Uterus (tissue), 4 donors: Measurements from ENCODE around the gene INSYN2B. TPM values are rescaled to one million over a fixed set of nuclear protein-coding genes. Genes with fewer than 3 reads are reported as not detected.

ENCODE experiments used
- DNase-seq, 2 donors: peaks; one replicate each; pipeline ENCODE4 v3.0.0-alpha.2; 2019 to 2020
- H3K27ac ChIP-seq, 2 donors: fragments of 200-600 bp; sonication (generic); 1 replicate in 1 of 2; 2 replicates in 1 of 2; pipeline ENCODE4 v1.5.1; 2016 to 2018
- H3K27me3 ChIP-seq, 2 donors: fragments of 200-600 bp; sonication (generic); one replicate each; pipeline ENCODE4 v1.5.1; 2018 to 2019; ENCODE audit warnings: control low read depth in 1 of 2
- H3K36me3 ChIP-seq, 2 donors: fragments of 200-600 bp; sonication (generic); one replicate each; pipeline ENCODE4 v1.5.1; 2019; ENCODE audit warnings: control low read depth in 1 of 2
- H3K4me1 ChIP-seq, 2 donors: fragments of 200-600 bp; sonication (generic); one replicate each; pipeline ENCODE4 v1.5.1; 2018 to 2019; ENCODE audit warnings: control low read depth in 1 of 2
- H3K4me3 ChIP-seq, 2 donors: fragments of 200-600 bp; sonication (generic); 1 replicate in 1 of 2; 2 replicates in 1 of 2; pipeline ENCODE4 v1.5.1; 2018 to 2019; ENCODE audit warnings: mild to moderate bottlenecking in 1 of 2
- H3K9me3 ChIP-seq, 2 donors: fragments of 200-600 bp; sonication (generic); one replicate each; pipeline ENCODE4 v1.5.1; 2019; ENCODE audit warnings: control low read depth in 1 of 2
- POLR2A ChIP-seq, 2 donors: fragments of 450-650 bp; IDR thresholded peaks; one replicate each; pipeline ENCODE4 v1.6.1; 2016; ENCODE audit warnings: antibody characterized with exemption in 2 of 2, mild to moderate bottlenecking in 1 of 2, moderate library complexity in 1 of 2
- intact Hi-C: fragments of 100-400 bp; cut with DNase I; formaldehyde crosslinking; loops from one replicate; pipeline ENCODE4 v1.15.1; 2023; ENCODE audit warnings: low total_unique reads
- total RNA-seq, 4 donors: library from RNA; depleted of rRNA in 3 of 4; stranded (reverse); fragments of >200 nt in 3 of 4; gene quantifications; one replicate each; pipeline versions ENCODE4 v1.1.0 to v1.2.4, GENCODE V29; 2014 to 2023
- TF ChIP-seq, protein P1 (sequence below), 4 experiments: fragments of 200-600 bp in 2 of 4; fragments of 450-650 bp in 2 of 4; sonication (generic) in 2 of 4; IDR thresholded peaks; one replicate each; pipeline ENCODE4 v1.5.1; 2016 to 2019; ENCODE audit warnings: antibody characterized with exemption in 4 of 4, mild to moderate bottlenecking in 2 of 4, moderate library complexity in 1 of 4
- donor health status: DM: yes; HTN: yes; CAD: no.

INSYN2B gene
- total RNA-seq, 4 donors from 2014 or later: 0.34 to 2.4 TPM; not detected in 2

GRCh38 chr5:170000155-170000554 lies 19.9 kb upstream of the INSYN2B start:
- no peak for TF ChIP-seq POLR2A (IDR thresholded peaks at IDR 0.05)
- TF ChIP-seq, protein P1, sequence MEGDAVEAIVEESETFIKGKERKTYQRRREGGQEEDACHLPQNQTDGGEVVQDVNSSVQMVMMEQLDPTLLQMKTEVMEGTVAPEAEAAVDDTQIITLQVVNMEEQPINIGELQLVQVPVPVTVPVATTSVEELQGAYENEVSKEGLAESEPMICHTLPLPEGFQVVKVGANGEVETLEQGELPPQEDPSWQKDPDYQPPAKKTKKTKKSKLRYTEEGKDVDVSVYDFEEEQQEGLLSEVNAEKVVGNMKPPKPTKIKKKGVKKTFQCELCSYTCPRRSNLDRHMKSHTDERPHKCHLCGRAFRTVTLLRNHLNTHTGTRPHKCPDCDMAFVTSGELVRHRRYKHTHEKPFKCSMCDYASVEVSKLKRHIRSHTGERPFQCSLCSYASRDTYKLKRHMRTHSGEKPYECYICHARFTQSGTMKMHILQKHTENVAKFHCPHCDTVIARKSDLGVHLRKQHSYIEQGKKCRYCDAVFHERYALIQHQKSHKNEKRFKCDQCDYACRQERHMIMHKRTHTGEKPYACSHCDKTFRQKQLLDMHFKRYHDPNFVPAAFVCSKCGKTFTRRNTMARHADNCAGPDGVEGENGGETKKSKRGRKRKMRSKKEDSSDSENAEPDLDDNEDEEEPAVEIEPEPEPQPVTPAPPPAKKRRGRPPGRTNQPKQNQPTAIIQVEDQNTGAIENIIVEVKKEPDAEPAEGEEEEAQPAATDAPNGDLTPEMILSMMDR (IDR thresholded peaks at IDR 0.05): no peak
- no peaks in the 10 kb centered on the region for H3K4me1 ChIP-seq
- DNase-seq: no peak
- no peak overlapping the region for H3K27ac ChIP-seq
- H3K4me3 ChIP-seq: no peak overlapping the region
- intact Hi-C loops: no loop called here
- no peaks in the 10 kb centered on the region for H3K9me3 ChIP-seq
- no peaks in the 10 kb centered on the region for H3K27me3 ChIP-seq
- H3K36me3 ChIP-seq: no peaks in the 10 kb centered on the region

GRCh38 chr5:169999621-170000020 lies 19.3 kb upstream of the INSYN2B start:
- Histone ChIP-seq H3K9me3 (no peaks in the 10 kb centered on the region), H3K27ac (no peak overlapping the region), H3K4me3 (no peak overlapping the region), H3K4me1 (no peaks in the 10 kb centered on the region), H3K27me3 (no peaks in the 10 kb centered on the region), H3K36me3 (no peaks in the 10 kb centered on the region)
- no peak for TF ChIP-seq POLR2A (IDR thresholded peaks at IDR 0.05)
- TF ChIP-seq, protein P1 (IDR thresholded peaks at IDR 0.05): no peak
- intact Hi-C loops: no loop called here
- no peak for DNase-seq

DNA sequence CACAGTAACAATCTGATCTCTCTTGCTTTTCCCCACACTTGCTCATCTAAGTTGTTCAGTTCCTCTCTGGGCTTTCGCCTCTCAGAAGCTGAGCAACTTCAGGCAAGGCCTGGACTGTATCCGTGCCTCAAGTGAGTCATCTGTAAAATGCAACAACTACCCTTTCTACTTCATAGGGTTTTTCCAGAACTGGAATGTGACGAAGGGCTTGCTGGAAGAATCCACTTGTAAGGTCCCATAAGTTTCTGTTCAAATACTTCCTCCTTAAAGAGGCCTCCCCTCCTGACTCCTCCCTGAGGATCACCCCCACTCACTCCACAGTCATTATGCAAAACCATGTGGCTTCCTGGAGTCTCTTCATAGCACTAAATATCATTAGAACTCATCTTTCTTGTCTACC lies 17.5 kb upstream of the INSYN2B start:
- no peaks in the 10 kb centered on the region for H3K36me3 ChIP-seq
- no peaks in the 10 kb centered on the region for H3K9me3 ChIP-seq
- no peak overlapping the region for H3K4me3 ChIP-seq
- TF ChIP-seq, protein P1 (IDR thresholded peaks at IDR 0.05): no peak
- TF ChIP-seq POLR2A (IDR thresholded peaks at IDR 0.05): no peak
- no peak overlapping the region for H3K27ac ChIP-seq
- H3K27me3 ChIP-seq: no peaks in the 10 kb centered on the region
- intact Hi-C loops: no loop called here
- H3K4me1 ChIP-seq: no peaks in the 10 kb centered on the region
- no peak for DNase-seq

GRCh38 chr5:169993485-169993790 lies 13.1 kb upstream of the INSYN2B start:
- Histone ChIP-seq H3K36me3 (no peaks in the 10 kb centered on the region), H3K27me3 (no peaks in the 10 kb centered on the region), H3K9me3 (no peaks in the 10 kb centered on the region), H3K4me3 (no peak overlapping the region), H3K27ac (no peak overlapping the region), H3K4me1 (no peaks in the 10 kb centered on the region)
- TF ChIP-seq, protein P1 (IDR thresholded peaks at IDR 0.05): no peak
- TF ChIP-seq POLR2A (IDR thresholded peaks at IDR 0.05): no peak
- no peak for DNase-seq
- intact Hi-C loops: no loop called here

DNA sequence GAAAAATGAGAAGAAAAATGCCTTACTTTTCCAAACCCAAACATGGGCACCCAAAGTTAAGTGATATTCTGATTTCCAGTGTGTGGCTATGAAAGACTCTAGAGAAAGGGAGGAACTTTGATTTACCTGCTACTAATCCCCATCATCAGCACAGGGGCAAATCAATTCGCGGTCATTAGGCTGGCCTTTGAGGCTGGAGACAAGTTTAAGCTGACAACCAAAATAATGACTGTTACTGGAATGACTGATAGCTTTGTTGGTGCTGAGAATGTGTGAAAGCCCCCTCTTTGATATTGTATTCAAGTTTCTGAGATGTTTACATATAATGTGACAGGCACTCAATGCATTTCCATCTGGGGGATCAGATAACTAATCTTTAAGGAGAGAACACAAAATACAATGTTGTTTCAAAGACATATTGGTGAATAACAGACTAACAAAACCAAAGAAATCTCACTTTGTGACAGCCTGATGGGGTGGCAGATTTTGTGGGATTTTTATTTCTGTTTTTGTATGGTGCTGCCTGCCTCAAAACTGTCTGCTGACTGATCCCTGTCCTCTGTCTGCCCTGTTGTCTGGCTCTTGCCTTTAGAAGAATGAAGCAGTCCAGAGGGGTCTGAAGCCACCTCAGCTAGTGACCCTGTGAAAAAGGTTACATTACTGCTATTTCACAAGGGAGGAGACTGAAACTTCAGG lies 12.6 kb upstream of the INSYN2B start:
- no peak overlapping the region for H3K27ac ChIP-seq
- DNase-seq: no peak
- no peaks in the 10 kb centered on the region for H3K27me3 ChIP-seq
- H3K36me3 ChIP-seq: no peaks in the 10 kb centered on the region
- intact Hi-C loops: no loop called here
- TF ChIP-seq, protein P1 (IDR thresholded peaks at IDR 0.05): no peak
- no peak for TF ChIP-seq POLR2A (IDR thresholded peaks at IDR 0.05)
- no peaks in the 10 kb centered on the region for H3K4me1 ChIP-seq
- H3K9me3 ChIP-seq: no peaks in the 10 kb centered on the region
- no peak overlapping the region for H3K4me3 ChIP-seq
